Liver (tissue), 9 donors: ENCODE data around the gene CDC45. TPM values are rescaled to one million over a fixed set of nuclear protein-coding genes. Genes with fewer than 3 reads are reported as not detected.

ENCODE experiments used
- DNase-seq: peaks from one replicate; pipeline ENCODE4 v3.0.0-alpha.2; 2017; ENCODE audit warnings: low spot score
- H3K27ac ChIP-seq, 2 donors: one replicate each; pipeline ENCODE4 v1.7.0; 2013; ENCODE audit warnings: inconsistent platforms in 2 of 2, low read length in 2 of 2, control low read depth in 1 of 2, low read depth in 1 of 2, mild to moderate bottlenecking in 1 of 2
- H3K27me3 ChIP-seq, 4 donors: one replicate each; pipeline versions ENCODE4 v1.6.1 to v1.7.0; 2013; ENCODE audit warnings: low read length in 3 of 4, inconsistent platforms in 1 of 4, mild to moderate bottlenecking in 1 of 4, moderate library complexity in 1 of 4; ENCODE audit not compliant: control insufficient read depth in 4 of 4, insufficient read depth in 4 of 4
- H3K36me3 ChIP-seq, 4 donors: one replicate each; pipeline versions ENCODE4 v1.6.1 to v1.7.0; 2013; ENCODE audit warnings: low read length in 3 of 4, mild to moderate bottlenecking in 3 of 4, low read depth in 1 of 4, moderate library complexity in 1 of 4; ENCODE audit not compliant: control insufficient read depth in 4 of 4, insufficient read depth in 3 of 4
- H3K4me1 ChIP-seq, 4 donors: one replicate each; pipeline versions ENCODE4 v1.6.1 to v1.7.0; 2013; ENCODE audit warnings: low read length in 3 of 4, mild to moderate bottlenecking in 3 of 4, moderate library complexity in 1 of 4; ENCODE audit not compliant: control insufficient read depth in 4 of 4, insufficient read depth in 4 of 4
- H3K4me3 ChIP-seq, 3 donors: one replicate each; pipeline versions ENCODE4 v1.6.1 to v1.7.0; 2013; ENCODE audit warnings: low read length in 3 of 3, control low read depth in 1 of 3, low read depth in 1 of 3, mild to moderate bottlenecking in 1 of 3
- H3K9ac ChIP-seq, 2 donors: one replicate each; pipeline ENCODE4 v1.7.0; 2013; ENCODE audit warnings: low read length in 2 of 2, mild to moderate bottlenecking in 2 of 2, moderate library complexity in 2 of 2, control low read depth in 1 of 2, low read depth in 1 of 2
- H3K9me3 ChIP-seq, 4 donors: one replicate each; pipeline versions ENCODE4 v1.6.1 to v1.7.0; 2013; ENCODE audit warnings: low read length in 3 of 4; ENCODE audit not compliant: control insufficient read depth in 4 of 4
- CTCF ChIP-seq: fragments of 150-350 bp; IDR thresholded peaks from 2 replicates; pipeline ENCODE4 v1.5.1; 2017; ENCODE audit warnings: improper control_type of control experiment, low read depth, low read length; ENCODE audit not compliant: missing input control
- EGR1 ChIP-seq, 2 donors: IDR thresholded peaks; 2 replicates each; pipeline ENCODE4 v1.6.1; 2016 to 2018; ENCODE audit warnings: antibody characterized with exemption in 2 of 2, low read depth in 2 of 2
- FOXA1 ChIP-seq: IDR thresholded peaks from 2 replicates; pipeline ENCODE4 v1.6.1; 2016; ENCODE audit warnings: antibody characterized with exemption
- FOXA2 ChIP-seq: IDR thresholded peaks from 2 replicates; pipeline ENCODE4 v1.6.1; 2016; ENCODE audit warnings: antibody characterized with exemption
- GABPA ChIP-seq, 2 donors: IDR thresholded peaks in 1 of 2; conservative IDR thresholded peaks in 1 of 2; 2 replicates each; pipeline ENCODE4 v1.6.1; 2016; ENCODE audit warnings: antibody characterized with exemption in 2 of 2, mild to moderate bottlenecking in 1 of 2, moderate library complexity in 1 of 2
- HNF4A ChIP-seq, 2 donors: conservative IDR thresholded peaks; 2 replicates each; pipeline ENCODE4 v1.6.1; 2016; ENCODE audit warnings: antibody characterized with exemption in 2 of 2, mild to moderate bottlenecking in 2 of 2
- JUND ChIP-seq, 2 donors: IDR thresholded peaks; 2 replicates each; pipeline ENCODE4 v1.6.1; 2016; ENCODE audit warnings: antibody characterized with exemption in 2 of 2
- NR2F2 ChIP-seq: IDR thresholded peaks from 2 replicates; pipeline ENCODE4 v1.6.1; 2016; ENCODE audit warnings: antibody characterized with exemption
- RAD21 ChIP-seq, 2 donors: IDR thresholded peaks; 2 replicates each; pipeline ENCODE4 v1.6.1; 2016; ENCODE audit warnings: antibody characterized with exemption in 2 of 2, mild to moderate bottlenecking in 2 of 2
- REST ChIP-seq: IDR thresholded peaks from 2 replicates; pipeline ENCODE4 v1.6.1; 2016; ENCODE audit warnings: antibody characterized with exemption, mild to moderate bottlenecking
- RXRA ChIP-seq, 2 donors: IDR thresholded peaks; 2 replicates each; pipeline ENCODE4 v1.6.1; 2017 to 2018; ENCODE audit warnings: antibody characterized with exemption in 2 of 2, mild to moderate bottlenecking in 1 of 2
- SP1 ChIP-seq: IDR thresholded peaks from 2 replicates; pipeline ENCODE4 v1.6.1; 2018; ENCODE audit warnings: antibody characterized with exemption, mild to moderate bottlenecking
- TAF1 ChIP-seq: conservative IDR thresholded peaks from 2 replicates; pipeline ENCODE4 v1.6.1; 2016; ENCODE audit warnings: antibody characterized with exemption, mild to moderate bottlenecking
- YY1 ChIP-seq: IDR thresholded peaks from 2 replicates; pipeline ENCODE4 v1.6.1; 2016; ENCODE audit warnings: antibody characterized with exemption, mild to moderate bottlenecking
- WGBS: extraction: QIAGEN DNeasy Blood & Tissue Kit; methylation state at CpG from one replicate; pipeline ENCODE4 v1.1.7; 2013; 5-methylcytosine and 5-hydroxymethylcytosine counted together
- polyA plus RNA-seq, 2 donors: library from polyadenylated mRNA; stranded (reverse) in 1 of 2; unstranded in 1 of 2; fragments of 200-250 nt in 1 of 2; fragments of >200 nt in 1 of 2; fragmentation: Nextera tagmentation in 1 of 2; extraction: Ambion mirVana in 1 of 2; gene quantifications; one replicate each; pipeline versions ENCODE4 v1.2.1 to v1.2.3, GENCODE V29; 2013 to 2015
- total RNA-seq, 2 donors: library from RNA; depleted of rRNA; stranded (reverse); fragments of >200 nt; gene quantifications; one replicate each; pipeline ENCODE4 v1.2.3, GENCODE V29; 2014
- TF ChIP-seq, protein P1 (sequence below): IDR thresholded peaks from 2 replicates; pipeline ENCODE4 v1.6.1; 2016; ENCODE audit warnings: antibody characterized with exemption
- donor health status: healthy.
- donor health status: healthy.
- donor health status: healthy.
- donor health status: healthy.
- donor health status: healthy.

CDC45 gene
- total and polyA plus RNA-seq, 4 donors: 0.33 to 15.5 (median 0.94) TPM

DNA sequence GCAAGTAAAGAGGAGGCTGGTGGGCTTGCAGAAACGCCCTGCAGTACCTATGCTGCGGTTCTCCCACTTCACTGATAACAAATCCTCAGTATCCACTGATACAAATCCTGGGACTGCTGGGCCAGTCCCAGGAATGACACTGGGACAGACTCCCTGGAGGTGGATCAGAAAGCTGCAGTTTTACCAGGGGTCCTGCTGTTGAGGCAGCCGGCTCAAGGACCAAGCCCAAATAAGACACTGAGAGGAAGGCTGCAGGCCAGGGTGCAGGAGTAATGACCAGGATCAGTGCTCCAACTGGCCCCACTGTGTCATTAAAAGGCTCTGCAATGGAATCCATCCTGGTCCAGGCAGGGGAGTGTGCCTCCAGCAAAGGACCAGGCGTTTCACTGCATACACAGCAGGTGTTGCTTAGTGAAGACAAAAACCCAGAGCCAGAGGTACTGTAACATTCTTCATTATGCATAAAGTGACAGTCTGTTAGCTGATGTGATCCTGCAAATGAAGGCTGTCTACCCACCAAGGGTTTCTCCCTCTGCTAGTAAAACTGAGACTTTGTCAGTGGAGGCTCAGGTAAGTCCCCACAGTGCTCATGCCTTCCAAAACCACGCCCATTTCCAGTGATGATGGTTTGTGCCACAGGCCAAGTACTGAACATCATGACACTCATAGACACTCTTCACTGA is 30.8 kb upstream of the CDC45 start:
- H3K9me3 ChIP-seq: no peaks in the 10 kb centered on the region
- H3K36me3 ChIP-seq: peaks cover 0 to 34% (median 24%) of the 10 kb centered on the region in 4 donors
- DNase-seq: no peak
- no peak overlapping the region for H3K9ac ChIP-seq
- H3K4me3 ChIP-seq: no peak overlapping the region
- TF ChIP-seq JUND (IDR thresholded peaks at IDR 0.05) (no peak), NR2F2 (no peak), EGR1 (IDR thresholded peaks at IDR 0.05; ENCODE audit: low read depth in 2 of 2) (no peak), GABPA (IDR thresholded peaks at IDR 0.05 in 1 of 2, conservative IDR thresholded peaks at IDR 0.05 in 1 of 2) (no peak), FOXA1 (no peak)
- peaks cover 4 to 19% (median 12%) of the 10 kb centered on the region in 4 donors for H3K4me1 ChIP-seq
- no peak overlapping the region for H3K27ac ChIP-seq
- H3K27me3 ChIP-seq: no peaks in the 10 kb centered on the region
- WGBS: 93% methylated on average over 5 of the region's 5 CpGs

- Histone ChIP-seq H3K27ac (no peak overlapping the region), H3K9me3 (no peaks in the 10 kb centered on the region), H3K27me3 (no peaks in the 10 kb centered on the region), H3K4me1 (peaks cover 4 to 19% (median 12%) of the 10 kb centered on the region in 4 donors), H3K4me3 (no peak overlapping the region), H3K36me3 (peaks cover 0 to 34% (median 27%) of the 10 kb centered on the region in 4 donors), H3K9ac (no peak overlapping the region)
- WGBS: 92% methylated on average over 2 of the region's 2 CpGs
- TF ChIP-seq NR2F2: no peak
- no peak for TF ChIP-seq CTCF
- TF ChIP-seq, protein P1, sequence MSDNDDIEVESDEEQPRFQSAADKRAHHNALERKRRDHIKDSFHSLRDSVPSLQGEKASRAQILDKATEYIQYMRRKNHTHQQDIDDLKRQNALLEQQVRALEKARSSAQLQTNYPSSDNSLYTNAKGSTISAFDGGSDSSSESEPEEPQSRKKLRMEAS: no peak
- TF ChIP-seq HNF4A (conservative IDR thresholded peaks at IDR 0.05): no peak
- no peak for TF ChIP-seq SP1
- TF ChIP-seq RXRA (IDR thresholded peaks at IDR 0.05): no peak
- no peak for TF ChIP-seq RAD21 (IDR thresholded peaks at IDR 0.05)
- TF ChIP-seq TAF1: no peak
- no peak for TF ChIP-seq GABPA (IDR thresholded peaks at IDR 0.05 in 1 of 2, conservative IDR thresholded peaks at IDR 0.05 in 1 of 2)
- TF ChIP-seq REST: no peak
- no peak for TF ChIP-seq FOXA1
- TF ChIP-seq JUND (IDR thresholded peaks at IDR 0.05): no peak
- TF ChIP-seq YY1: no peak
- no peak for TF ChIP-seq FOXA2
- no peak for DNase-seq
These were observed 30.3 kb upstream of the CDC45 start for GRCh38 chr22:19449422-19449767.
